Endothelial cell of umbilical vein (primary cell): Measurements from ENCODE around the gene BRF1. TPM values are rescaled to one million over a fixed set of nuclear protein-coding genes. Genes with fewer than 3 reads are reported as not detected.

ENCODE experiments used
- BruUV-seq: library from RNA; stranded (reverse); fragments of 400-500 nt; replicated peaks from 2 replicates; lab custom pipeline; 2021; lab: Mats Ljungman, UMichigan
- CTCF ChIA-PET: fragments of 300-600, 350-600 bp; sonication (Branson Sonifier 250); formaldehyde crosslinking; loops from one replicate; lab custom pipeline; 2021; ENCODE audit warnings: antibody characterized with exemption, inconsistent platforms; lab: Charles Lee
- POLR2A ChIA-PET: fragments of 300-600, 350-600 bp; sonication (Branson Sonifier 250); formaldehyde crosslinking; loops from one replicate; lab custom pipeline; 2021; ENCODE audit warnings: antibody characterized with exemption, inconsistent platforms; lab: Charles Lee
- DNase-seq: peaks from one replicate; pipeline ENCODE4 v3.0.0-alpha.2; 2011; ENCODE audit warnings: low read depth, low spot score
- FAIRE-seq: peaks from 2 replicates; lab custom pipeline; 2011; peaks lifted over from hg19 to GRCh38; lab: Jason Lieb, UNC
- H2AFZ ChIP-seq: 2 replicates; pipeline ENCODE4 v1.6.0; 2012; ENCODE audit warnings: low read depth, low read length, control low read depth, inconsistent platforms
- H3K27ac ChIP-seq: 2 replicates; pipeline ENCODE4 v1.5.1; 2011; ENCODE audit warnings: low read depth, mild to moderate bottlenecking, control low read depth, low read length, moderate library complexity; ENCODE audit not compliant: insufficient read depth
- H3K27me3 ChIP-seq, 2 experiments: 2 replicates each; pipeline versions ENCODE4 v1.6.0 to v1.6.1; 2011; ENCODE audit warnings: low read length in 2 of 2, mixed read lengths in 1 of 2; ENCODE audit not compliant: control insufficient read depth in 2 of 2, insufficient read depth in 2 of 2
- H3K36me3 ChIP-seq, 2 experiments: 2 replicates in 1 of 2; 3 replicates in 1 of 2; pipeline ENCODE4 v1.5.1; 2011; ENCODE audit warnings: low read length in 2 of 2, mild to moderate bottlenecking in 1 of 2, moderate library complexity in 1 of 2; ENCODE audit not compliant: control insufficient read depth in 2 of 2, insufficient read depth in 2 of 2; ENCODE audit errors: extremely low read depth in 1 of 2
- H3K4me1 ChIP-seq: 3 replicates; pipeline ENCODE4 v1.5.1; 2011; ENCODE audit warnings: mild to moderate bottlenecking, low read length; ENCODE audit not compliant: control insufficient read depth, insufficient read depth; ENCODE audit errors: extremely low read depth
- H3K4me2 ChIP-seq: 2 replicates; pipeline ENCODE4 v1.6.1; 2011; ENCODE audit warnings: low read length, control low read depth, mixed read lengths; ENCODE audit not compliant: insufficient read depth
- H3K4me3 ChIP-seq, 3 experiments: fragments of 200-600 bp in 1 of 3; sonication (generic), shearing (Covaris generic) in 1 of 3; replicated peaks in 1 of 3; 2 replicates each; pipeline ENCODE4 v1.5.1; 2011 to 2016; ENCODE audit warnings: control low read depth in 3 of 3, low read length in 3 of 3, mild to moderate bottlenecking in 2 of 3, inconsistent platforms in 1 of 3, low read depth in 1 of 3, moderate library complexity in 1 of 3; ENCODE audit not compliant: insufficient read depth in 1 of 3
- H3K79me2 ChIP-seq: 2 replicates; pipeline ENCODE4 v1.6.0; 2012; ENCODE audit warnings: low read length, inconsistent platforms; ENCODE audit not compliant: control insufficient read depth, insufficient read depth
- H3K9ac ChIP-seq: replicated peaks from 2 replicates; pipeline ENCODE3; 2011; ENCODE audit warnings: low read length, control low read depth; ENCODE audit not compliant: insufficient read depth; ENCODE audit errors: extremely low read depth
- H3K9me1 ChIP-seq: replicated peaks from 3 replicates; pipeline ENCODE4 v1.6.0; 2011; ENCODE audit warnings: mild to moderate bottlenecking, low read length; ENCODE audit not compliant: control insufficient read depth, insufficient read depth; ENCODE audit errors: extremely low read depth
- H3K9me3 ChIP-seq: replicated peaks from 2 replicates; pipeline ENCODE4 v1.5.1; 2012; ENCODE audit warnings: low read length, inconsistent platforms; ENCODE audit not compliant: control insufficient read depth, insufficient read depth
- H4K20me1 ChIP-seq: replicated peaks from 2 replicates; pipeline ENCODE3; 2011; ENCODE audit warnings: mild to moderate bottlenecking, low read length; ENCODE audit not compliant: control insufficient read depth, insufficient read depth; ENCODE audit errors: extremely low read depth
- EZH2 ChIP-seq: IDR thresholded peaks from 2 replicates; pipeline ENCODE4 v1.6.1; 2012; ENCODE audit warnings: borderline replicate concordance, low read depth, mild to moderate bottlenecking, moderate library complexity, low read length, inconsistent platforms; ENCODE audit not compliant: severe bottlenecking
- FOS ChIP-seq: IDR thresholded peaks from 2 replicates; pipeline ENCODE4 v1.6.1; 2011; ENCODE audit warnings: mild to moderate bottlenecking, low read length, moderate library complexity, borderline replicate concordance; ENCODE audit not compliant: insufficient read depth
- GATA2 ChIP-seq: IDR thresholded peaks from 2 replicates; pipeline ENCODE4 v1.7.0; 2011; ENCODE audit warnings: low read depth, mild to moderate bottlenecking, moderate library complexity, mixed read lengths, low read length; ENCODE audit not compliant: insufficient read length, insufficient read depth
- JUN ChIP-seq: IDR thresholded peaks from 2 replicates; pipeline ENCODE4 v1.6.1; 2011; ENCODE audit warnings: borderline replicate concordance, low read depth; ENCODE audit not compliant: insufficient read length, insufficient read depth
- MYC ChIP-seq: IDR thresholded peaks from one replicate; pipeline ENCODE4 v1.6.1; 2011; ENCODE audit warnings: mild to moderate bottlenecking, low read depth, low read length
- POLR2A ChIP-seq: IDR thresholded peaks from 2 replicates; pipeline ENCODE4 v1.6.1; 2012; ENCODE audit warnings: low read depth, mild to moderate bottlenecking, control low read depth, low read length
- POLR2AphosphoS5 ChIP-seq: IDR thresholded peaks from 2 replicates; pipeline ENCODE4 v1.6.1; 2012; ENCODE audit warnings: low read depth, mild to moderate bottlenecking, control low read depth, low read length, moderate library complexity; ENCODE audit not compliant: insufficient read depth
- dilution Hi-C: fragments of 300-500 bp; cut with MboI; formaldehyde crosslinking; loops from one replicate; pipeline ENCODE4 v1.15.0; 2019; ENCODE audit warnings: low sequenced_read_pairs; ENCODE audit not compliant: extremely low pct_ligation_motif_present
- intact Hi-C: fragments of 100-400 bp; cut with micrococcal nuclease; formaldehyde crosslinking; loops from one replicate; pipeline ENCODE4 v1.10.0; 2022
- polyA plus RNA-seq, 4 experiments: library from polyadenylated mRNA; depleted of rRNA in 3 of 4; stranded (reverse) in 3 of 4; unstranded in 1 of 4; fragments of >200 nt; gene quantifications; 2 replicates each; pipeline versions ENCODE4 v1.2.1 to v1.2.3, GENCODE V29; 2011 to 2012; ENCODE audit warnings: missing spikeins in 1 of 4
- total RNA-seq: library from RNA; stranded (reverse); gene quantifications from 2 replicates; pipeline ENCODE4 v1.2.3, GENCODE V29; 2021
- TF ChIP-seq, protein P1 (sequence below), 2 donors: IDR thresholded peaks; 1 replicate in 1 of 2; 2 replicates in 1 of 2; pipeline ENCODE4 v1.5.1; 2011; ENCODE audit warnings: low read length in 2 of 2, mild to moderate bottlenecking in 2 of 2, moderate library complexity in 2 of 2, control low read depth in 1 of 2, inconsistent platforms in 1 of 2, low read depth in 1 of 2; ENCODE audit not compliant: insufficient read depth in 1 of 2; ENCODE audit errors: extremely low read depth in 1 of 2
- TF ChIP-seq, protein P2 (sequence below): IDR thresholded peaks from 2 replicates; pipeline ENCODE4 v1.6.1; 2011; ENCODE audit not compliant: insufficient read depth, insufficient read length

Gene BRF1
- total and polyA plus RNA-seq, 2 donors (not counting 3 experiments of a cell fraction or from before 2014, with no cell fraction given): 19.0 to 47.2 TPM

DNA sequence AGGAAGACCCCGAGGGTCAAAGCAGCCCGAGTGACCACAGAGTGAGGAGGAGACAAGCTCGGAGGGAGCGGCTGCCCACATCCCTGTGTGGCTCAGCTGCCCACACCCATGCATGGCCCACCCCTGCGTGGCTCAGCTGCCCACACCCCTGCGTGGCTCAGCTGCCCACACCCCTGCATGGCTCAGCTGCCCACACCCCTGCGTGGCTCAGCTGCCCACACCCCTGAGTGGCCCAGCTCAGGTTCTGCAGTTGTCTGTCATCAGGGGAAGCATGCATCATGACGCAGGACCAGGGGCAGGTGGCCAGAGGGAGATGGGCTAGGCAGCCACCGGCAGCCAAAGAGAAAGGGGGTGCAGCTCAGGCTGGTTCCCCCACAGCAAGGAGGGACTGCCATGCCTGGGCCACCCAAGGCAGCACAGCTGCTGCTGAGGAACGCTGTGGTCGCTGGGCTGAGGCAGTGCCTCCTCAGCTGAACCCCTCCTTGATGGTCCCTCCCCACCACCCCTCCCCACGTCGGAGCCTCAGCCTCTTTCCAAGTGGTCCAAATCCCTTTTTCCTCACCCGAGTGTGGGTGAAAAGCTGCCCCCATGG is 86.4 kb downstream of the BRF1 start:
- Histone ChIP-seq H3K27me3 (no peaks in the 10 kb centered on the region), H3K9ac (no peak overlapping the region), H3K27ac (no peak overlapping the region), H3K4me2 (no peak overlapping the region), H3K36me3 (peaks cover 0 to 28% of the 10 kb centered on the region in 2 experiments), H3K9me3 (no peaks in the 10 kb centered on the region), H2AFZ (no peak overlapping the region), H4K20me1 (no peaks in the 10 kb centered on the region), H3K9me1 (no peaks in the 10 kb centered on the region), H3K4me1 (no peaks in the 10 kb centered on the region), H3K79me2 (no peaks in the 10 kb centered on the region), H3K4me3 (no peak overlapping the region)
- no TSS peak for BruUV-seq
- DNase-seq: no peak
- no peak for TF ChIP-seq JUN
- no peak for TF ChIP-seq MYC
- TF ChIP-seq GATA2: no peak
- TF ChIP-seq, protein P1, sequence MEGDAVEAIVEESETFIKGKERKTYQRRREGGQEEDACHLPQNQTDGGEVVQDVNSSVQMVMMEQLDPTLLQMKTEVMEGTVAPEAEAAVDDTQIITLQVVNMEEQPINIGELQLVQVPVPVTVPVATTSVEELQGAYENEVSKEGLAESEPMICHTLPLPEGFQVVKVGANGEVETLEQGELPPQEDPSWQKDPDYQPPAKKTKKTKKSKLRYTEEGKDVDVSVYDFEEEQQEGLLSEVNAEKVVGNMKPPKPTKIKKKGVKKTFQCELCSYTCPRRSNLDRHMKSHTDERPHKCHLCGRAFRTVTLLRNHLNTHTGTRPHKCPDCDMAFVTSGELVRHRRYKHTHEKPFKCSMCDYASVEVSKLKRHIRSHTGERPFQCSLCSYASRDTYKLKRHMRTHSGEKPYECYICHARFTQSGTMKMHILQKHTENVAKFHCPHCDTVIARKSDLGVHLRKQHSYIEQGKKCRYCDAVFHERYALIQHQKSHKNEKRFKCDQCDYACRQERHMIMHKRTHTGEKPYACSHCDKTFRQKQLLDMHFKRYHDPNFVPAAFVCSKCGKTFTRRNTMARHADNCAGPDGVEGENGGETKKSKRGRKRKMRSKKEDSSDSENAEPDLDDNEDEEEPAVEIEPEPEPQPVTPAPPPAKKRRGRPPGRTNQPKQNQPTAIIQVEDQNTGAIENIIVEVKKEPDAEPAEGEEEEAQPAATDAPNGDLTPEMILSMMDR (IDR thresholded peaks at IDR 0.05; ENCODE audit: extremely low read depth in 1 of 2, insufficient read depth in 1 of 2, low read depth in 1 of 2, low read length in 2 of 2): no peak
- TF ChIP-seq POLR2A: no peak
- TF ChIP-seq FOS: no peak
- TF ChIP-seq, protein P2, sequence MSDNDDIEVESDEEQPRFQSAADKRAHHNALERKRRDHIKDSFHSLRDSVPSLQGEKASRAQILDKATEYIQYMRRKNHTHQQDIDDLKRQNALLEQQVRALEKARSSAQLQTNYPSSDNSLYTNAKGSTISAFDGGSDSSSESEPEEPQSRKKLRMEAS: no peak
- no peak for TF ChIP-seq POLR2AphosphoS5
- TF ChIP-seq EZH2: no peak
- intact Hi-C loops: no loop called here
- dilution Hi-C loops: no loop called here
- ChIA-PET POLR2A (no interaction called here), CTCF (interaction anchor here (1.3 kb wide), 1 partner anchor 9 kb away, joined by 4 read pairs; no protein-coding TSS in a partner anchor)
- no peak for FAIRE-seq
